GM12872 (cell line): ENCODE measurements around the gene MAP3K2.

Experiments
- TF ChIP-seq, protein P1 (sequence below): IDR thresholded peaks from 3 replicates; pipeline ENCODE4 v1.5.1; 2011; ENCODE audit warnings: low read depth, mild to moderate bottlenecking, low read length, moderate library complexity; ENCODE audit not compliant: insufficient read depth

The MAP3K2 gene

DNA sequence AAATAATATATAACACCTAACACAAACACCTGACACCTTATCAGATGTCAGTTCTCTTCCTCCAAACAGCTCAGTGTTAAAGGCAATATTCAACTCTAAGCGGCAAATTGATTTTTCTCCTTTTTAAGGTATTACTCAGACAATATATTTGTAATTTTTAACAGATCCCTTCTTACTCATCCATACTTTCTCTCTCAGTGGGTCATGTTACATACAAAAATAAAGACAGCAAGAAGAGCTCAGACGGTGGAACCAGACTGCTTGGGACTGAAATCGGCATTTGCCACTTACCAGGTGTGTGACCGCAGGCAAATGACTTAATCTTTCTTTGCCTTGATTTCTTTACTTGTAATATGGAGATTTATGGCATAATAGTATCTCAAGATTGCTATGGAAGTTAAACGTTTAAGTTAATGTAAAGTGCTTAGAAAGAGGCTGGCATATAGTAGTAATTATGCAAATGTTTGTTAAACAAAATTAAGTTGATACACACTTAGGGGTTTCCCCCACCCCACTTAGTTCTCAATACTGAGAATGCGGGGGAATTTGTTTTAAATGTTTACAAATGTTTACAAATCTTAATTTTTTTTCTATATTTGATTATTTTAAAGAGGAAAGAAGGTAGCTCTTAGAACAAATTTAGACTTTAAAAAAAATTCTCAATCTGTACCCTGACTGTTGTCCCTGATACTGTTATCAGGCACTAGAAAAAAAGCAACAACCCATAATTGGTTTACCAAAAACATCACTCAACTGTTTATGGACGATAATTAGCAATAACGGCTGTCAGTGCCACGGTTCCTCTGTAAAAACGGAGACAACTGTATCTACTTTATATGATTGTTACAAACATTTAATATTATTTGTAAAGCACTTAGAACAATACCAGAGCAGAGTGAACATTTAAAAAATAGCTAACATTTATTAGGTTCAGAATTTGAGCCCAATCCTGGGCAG is 25.6 kb downstream of the MAP3K2 start:
- TF ChIP-seq, protein P1, sequence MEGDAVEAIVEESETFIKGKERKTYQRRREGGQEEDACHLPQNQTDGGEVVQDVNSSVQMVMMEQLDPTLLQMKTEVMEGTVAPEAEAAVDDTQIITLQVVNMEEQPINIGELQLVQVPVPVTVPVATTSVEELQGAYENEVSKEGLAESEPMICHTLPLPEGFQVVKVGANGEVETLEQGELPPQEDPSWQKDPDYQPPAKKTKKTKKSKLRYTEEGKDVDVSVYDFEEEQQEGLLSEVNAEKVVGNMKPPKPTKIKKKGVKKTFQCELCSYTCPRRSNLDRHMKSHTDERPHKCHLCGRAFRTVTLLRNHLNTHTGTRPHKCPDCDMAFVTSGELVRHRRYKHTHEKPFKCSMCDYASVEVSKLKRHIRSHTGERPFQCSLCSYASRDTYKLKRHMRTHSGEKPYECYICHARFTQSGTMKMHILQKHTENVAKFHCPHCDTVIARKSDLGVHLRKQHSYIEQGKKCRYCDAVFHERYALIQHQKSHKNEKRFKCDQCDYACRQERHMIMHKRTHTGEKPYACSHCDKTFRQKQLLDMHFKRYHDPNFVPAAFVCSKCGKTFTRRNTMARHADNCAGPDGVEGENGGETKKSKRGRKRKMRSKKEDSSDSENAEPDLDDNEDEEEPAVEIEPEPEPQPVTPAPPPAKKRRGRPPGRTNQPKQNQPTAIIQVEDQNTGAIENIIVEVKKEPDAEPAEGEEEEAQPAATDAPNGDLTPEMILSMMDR, result no peak

DNA sequence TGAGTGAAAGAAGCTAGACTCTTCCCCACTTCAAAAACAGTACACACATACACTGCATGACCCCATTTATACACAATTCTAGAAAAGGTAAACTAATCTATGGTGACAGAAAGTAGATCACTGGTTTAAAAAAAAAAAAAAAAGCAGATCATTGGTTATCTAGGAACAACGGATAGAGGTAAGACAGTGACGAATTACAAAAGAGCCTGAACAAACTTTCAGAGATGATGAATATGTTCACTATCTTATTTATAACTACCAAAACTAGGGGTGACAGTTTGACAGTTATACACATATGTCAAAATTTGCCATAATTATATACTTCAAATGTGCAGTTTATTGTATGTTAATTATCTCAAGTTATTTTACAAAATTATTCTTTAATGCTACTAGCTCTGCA is 27.5 kb downstream of the MAP3K2 start:
- TF ChIP-seq, protein P1, result no peak

DNA sequence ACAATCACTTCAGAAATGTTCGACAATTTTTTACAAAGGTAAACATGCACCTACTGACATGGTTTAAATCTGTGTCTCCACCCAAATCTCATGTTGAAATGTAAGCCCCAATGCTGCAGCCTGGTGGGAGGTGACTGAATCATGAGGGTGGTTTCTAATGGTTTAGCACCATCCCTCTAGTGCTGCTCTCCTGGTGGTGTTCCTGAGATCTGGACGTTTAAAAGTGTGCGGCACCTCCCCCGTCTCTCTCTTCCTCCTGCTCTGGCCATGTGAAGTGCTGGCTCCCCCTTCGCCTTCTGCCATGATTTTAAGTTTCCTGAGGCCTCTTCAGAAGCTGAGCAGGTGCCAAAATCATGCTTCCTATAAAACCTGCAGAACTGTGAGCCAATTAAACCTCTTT is 28.3 kb downstream of the MAP3K2 start:
- TF ChIP-seq, protein P1, result no peak

DNA sequence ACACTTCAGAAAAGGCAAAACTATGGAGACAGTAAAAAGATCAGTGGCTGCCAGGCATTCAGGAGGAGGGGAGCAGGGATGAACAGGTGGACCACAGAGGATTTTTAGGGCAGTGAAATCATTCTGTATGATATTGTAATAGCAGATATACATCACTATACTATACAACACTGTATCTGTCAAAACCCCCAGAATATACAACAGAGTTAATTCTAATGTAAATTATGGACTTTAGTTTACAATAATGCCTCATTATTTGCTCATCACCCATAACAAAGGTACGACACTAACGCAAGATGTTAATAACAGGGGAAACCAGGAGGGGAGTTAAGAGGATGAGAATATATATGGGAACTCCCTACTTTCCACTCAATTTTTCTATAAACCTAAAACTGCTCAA is 28.8 kb downstream of the MAP3K2 start:
- TF ChIP-seq, protein P1, result no peak

DNA sequence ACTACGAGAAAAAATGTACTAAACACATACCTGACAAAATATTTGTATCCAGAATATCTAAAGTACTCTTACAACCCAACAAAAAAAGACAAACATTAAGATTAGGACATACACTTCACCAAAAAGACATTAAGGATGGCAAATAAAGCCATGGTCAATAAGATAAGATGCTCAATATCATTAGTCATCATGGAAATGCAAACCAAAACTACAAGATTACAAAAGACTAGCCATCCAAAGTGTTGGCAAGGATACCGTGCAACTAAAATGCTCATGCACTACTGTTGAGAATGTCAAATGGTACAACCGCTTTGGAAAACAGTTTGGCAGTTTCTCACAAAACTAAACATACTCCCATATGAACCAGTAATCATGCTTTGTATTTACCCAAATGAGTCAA is 29.7 kb downstream of the MAP3K2 start:
- TF ChIP-seq, protein P1, result no peak

DNA sequence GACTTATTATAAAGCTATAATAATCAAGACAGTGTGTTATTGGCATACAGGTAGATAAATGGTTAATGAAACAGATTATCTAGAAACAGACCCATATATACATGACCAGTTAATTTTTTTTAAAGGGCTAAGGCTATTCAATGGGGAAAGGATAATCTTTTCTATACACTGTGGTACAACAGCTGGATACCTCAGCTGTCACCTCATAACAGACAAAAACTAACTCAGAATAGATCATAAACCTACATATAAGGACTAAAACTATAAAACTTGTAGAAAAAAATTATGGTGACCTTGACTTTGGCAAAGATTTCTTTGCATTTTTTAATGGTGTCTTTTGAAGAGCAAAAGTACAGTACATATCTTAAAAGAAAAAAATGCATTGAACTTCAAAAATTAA is 30.2 kb downstream of the MAP3K2 start:
- TF ChIP-seq, protein P1, result no peak

DNA sequence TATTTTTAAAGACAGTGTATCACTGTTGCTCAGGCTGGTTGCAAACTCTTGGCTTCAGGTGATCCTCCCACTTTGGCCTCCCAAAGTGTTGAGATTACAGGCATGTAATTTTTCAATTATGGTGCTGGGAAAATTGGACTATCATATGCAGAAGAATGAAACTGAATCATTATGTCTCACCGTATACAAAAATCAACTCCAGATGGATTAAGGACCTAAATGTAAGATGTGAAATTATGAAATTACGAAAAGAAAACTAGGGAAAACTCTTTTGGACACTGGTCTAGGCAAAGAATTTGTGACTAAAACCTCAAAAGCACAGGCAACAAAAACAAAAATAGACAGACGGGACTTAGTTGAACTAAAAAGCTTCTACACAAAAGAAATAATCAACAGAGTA is 31.2 kb downstream of the MAP3K2 start:
- TF ChIP-seq, protein P1, result no peak
